GM21390 (cell line): ENCODE data around the gene H1-8.
"Not testable (repeated sequence)": the region's sequence is repeated elsewhere in the genome, so short reads cannot be mapped to it uniquely, and the experiment has no call there.

ENCODE experiments used
- ATAC-seq: cut with Tn5 transposase; IDR thresholded peaks from one replicate; pipeline ENCODE4 v1.9.1; 2021; ENCODE audit not compliant: unreplicated experiment

Gene H1-8

GRCh38 chr3:129543156-129543790, at the start of gene H1-8:
TSS of gene H1-8 (plus strand) at chr3:129543175. CDS start at chr3:129543219, 44 bp downstream.
- ATAC-seq = no peak

- no peak for ATAC-seq
These were observed 49.8 kb upstream of the H1-8 start for GRCh38 chr3:129493206-129493605.

GRCh38 chr3:129494499-129494898, 48.5 kb upstream of the H1-8 start:
- ATAC-seq = not testable (repeated sequence)

GRCh38 chr3:129495006-129495639, 47.9 kb upstream of the H1-8 start:
- not testable (repeated sequence) for ATAC-seq

- not testable (repeated sequence) for ATAC-seq
These were observed 45.1 kb upstream of the H1-8 start for GRCh38 chr3:129497876-129498275.

- not testable (repeated sequence) for ATAC-seq
These were observed 44.1 kb upstream of the H1-8 start for GRCh38 chr3:129498603-129499488.

- not testable (repeated sequence) for ATAC-seq
These were observed 43.2 kb upstream of the H1-8 start for GRCh38 chr3:129499604-129500333.

- ATAC-seq = no peak
These were observed 42.7 kb upstream of the H1-8 start for GRCh38 chr3:129500334-129500658.

- no peak for ATAC-seq
These were observed 41.3 kb upstream of the H1-8 start for GRCh38 chr3:129501630-129502029.

GRCh38 chr3:129502641-129503408, 40.1 kb upstream of the H1-8 start:
- ATAC-seq = no peak

GRCh38 chr3:129503471-129504291, 39.3 kb upstream of the H1-8 start:
- ATAC-seq = no peak

GRCh38 chr3:129504471-129505100, 38.4 kb upstream of the H1-8 start:
- ATAC-seq = no peak

- no peak for ATAC-seq
These were observed 37.6 kb upstream of the H1-8 start for GRCh38 chr3:129505341-129505740.

GRCh38 chr3:129506231-129506742, 36.7 kb upstream of the H1-8 start:
- no peak for ATAC-seq

- no peak for ATAC-seq
These were observed 35.7 kb upstream of the H1-8 start for GRCh38 chr3:129507181-129507831.

- ATAC-seq = no peak
These were observed 30.4 kb upstream of the H1-8 start for GRCh38 chr3:129512595-129512994.

GRCh38 chr3:129513705-129514104, 29.3 kb upstream of the H1-8 start:
- no peak for ATAC-seq

GRCh38 chr3:129514110-129514509, 28.9 kb upstream of the H1-8 start:
- no peak for ATAC-seq
